Keratinocyte (primary cell): ENCODE results near the gene RPP38. TPM values are rescaled to one million over a fixed set of nuclear protein-coding genes. Genes with fewer than 3 reads are reported as not detected.
A peak's percentile ranks its signal among the peaks of the same experiment; 100 is the strongest.

Experiments
- DNase-seq: peaks from one replicate; pipeline ENCODE4 v3.0.0-alpha.2; 2011; ENCODE audit warnings: low read depth, missing footprints, low spot score
- FAIRE-seq: peaks from 2 replicates; lab custom pipeline; 2011; peaks lifted over from hg19 to GRCh38; lab: Jason Lieb, UNC
- H2AFZ ChIP-seq: 2 replicates; pipeline ENCODE4 v1.6.0; 2012; ENCODE audit warnings: low read length, control low read depth, inconsistent platforms; ENCODE audit not compliant: control insufficient read depth
- H3K27ac ChIP-seq: 2 replicates; pipeline ENCODE4 v1.5.1; 2011; ENCODE audit warnings: low read length; ENCODE audit not compliant: control insufficient read depth, insufficient read depth
- H3K27me3 ChIP-seq: 3 replicates; pipeline ENCODE4 v1.6.0; 2011; ENCODE audit warnings: low read length; ENCODE audit not compliant: control insufficient read depth, insufficient read depth; ENCODE audit errors: extremely low read depth
- H3K36me3 ChIP-seq, 2 experiments: 2 replicates in 1 of 2; 3 replicates in 1 of 2; pipeline ENCODE4 v1.5.1; 2011; ENCODE audit warnings: low read length in 2 of 2, mild to moderate bottlenecking in 1 of 2; ENCODE audit not compliant: control insufficient read depth in 2 of 2, insufficient read depth in 2 of 2; ENCODE audit errors: extremely low read depth in 1 of 2
- H3K4me1 ChIP-seq: 3 replicates; pipeline ENCODE4 v1.5.1; 2011; ENCODE audit warnings: low read length; ENCODE audit not compliant: control insufficient read depth, insufficient read depth; ENCODE audit errors: extremely low read depth
- H3K4me2 ChIP-seq: 3 replicates; pipeline ENCODE4 v1.6.0; 2011; ENCODE audit warnings: low read depth, low read length; ENCODE audit not compliant: control insufficient read depth, insufficient read depth; ENCODE audit errors: extremely low read depth
- H3K4me3 ChIP-seq, 3 experiments: fragments of 200-600 bp in 1 of 3; sonication (generic) in 1 of 3; 2 replicates in 2 of 3; 3 replicates in 1 of 3; pipeline ENCODE4 v1.5.1; 2011 to 2016; ENCODE audit warnings: low read length in 3 of 3, mild to moderate bottlenecking in 3 of 3, control low read depth in 2 of 3, inconsistent platforms in 1 of 3, low read depth in 1 of 3, mixed read lengths in 1 of 3, mixed run types in 1 of 3, moderate library complexity in 1 of 3; ENCODE audit not compliant: control insufficient read depth in 2 of 3, insufficient read depth in 2 of 3; ENCODE audit errors: extremely low read depth in 1 of 3
- H3K79me2 ChIP-seq: 2 replicates; pipeline ENCODE4 v1.6.0; 2012; ENCODE audit warnings: low read length; ENCODE audit not compliant: control insufficient read depth, insufficient read depth
- H3K9ac ChIP-seq: 3 replicates; pipeline ENCODE4 v1.6.0; 2011; ENCODE audit warnings: low read length; ENCODE audit not compliant: control insufficient read depth, insufficient read depth; ENCODE audit errors: extremely low read depth
- H3K9me1 ChIP-seq: 3 replicates; pipeline ENCODE4 v1.6.0; 2011; ENCODE audit warnings: low read length; ENCODE audit not compliant: control insufficient read depth, insufficient read depth; ENCODE audit errors: extremely low read depth
- H3K9me3 ChIP-seq: 2 replicates; pipeline ENCODE4 v1.5.1; 2012; ENCODE audit warnings: low read depth, low read length; ENCODE audit not compliant: control insufficient read depth
- H4K20me1 ChIP-seq: 3 replicates; pipeline ENCODE4 v1.6.0; 2011; ENCODE audit warnings: low read length; ENCODE audit not compliant: control insufficient read depth, insufficient read depth; ENCODE audit errors: extremely low read depth
- EZH2 ChIP-seq: IDR thresholded peaks from one replicate; pipeline ENCODE4 v1.6.1; 2012; ENCODE audit warnings: inconsistent platforms, mild to moderate bottlenecking, low read length, moderate library complexity
- dilution Hi-C: fragments of 300-500 bp; cut with MboI; formaldehyde crosslinking; loops from one replicate; pipeline ENCODE4 v1.7.0; 2020; ENCODE audit warnings: low sequenced_read_pairs; ENCODE audit not compliant: extremely low pct_ligation_motif_present
- polyA plus RNA-seq, 5 experiments: library from polyadenylated mRNA; depleted of rRNA in 3 of 5; stranded (reverse) in 3 of 5; stranded (forward) in 1 of 5; unstranded in 1 of 5; fragments of >200 nt; gene quantifications; 1 replicate in 1 of 5; 2 replicates in 3 of 5; 3 replicates in 1 of 5; pipeline versions ENCODE4 v1.2.1 to v1.2.3, GENCODE V29; 2011 to 2012; ENCODE audit warnings: missing spikeins in 2 of 5, low read depth in 1 of 5, low replicate concordance in 1 of 5
- TF ChIP-seq, protein P1 (sequence below), 3 experiments: IDR thresholded peaks in 1 of 3; conservative IDR thresholded peaks in 1 of 3; optimal IDR thresholded peaks in 1 of 3; 2 replicates in 2 of 3; 3 replicates in 1 of 3; pipeline versions ENCODE3 to v1.5.1; 2011; ENCODE audit warnings: low read length in 3 of 3, mild to moderate bottlenecking in 3 of 3, moderate library complexity in 2 of 3, control low read depth in 1 of 3, inconsistent platforms in 1 of 3; ENCODE audit not compliant: insufficient read depth in 2 of 3; ENCODE audit errors: extremely low read depth in 1 of 3

Gene RPP38
- polyA plus RNA-seq, 1 donor (not counting 4 experiments of a cell fraction or from before 2014, with no cell fraction given), result 32.4 TPM

DNA sequence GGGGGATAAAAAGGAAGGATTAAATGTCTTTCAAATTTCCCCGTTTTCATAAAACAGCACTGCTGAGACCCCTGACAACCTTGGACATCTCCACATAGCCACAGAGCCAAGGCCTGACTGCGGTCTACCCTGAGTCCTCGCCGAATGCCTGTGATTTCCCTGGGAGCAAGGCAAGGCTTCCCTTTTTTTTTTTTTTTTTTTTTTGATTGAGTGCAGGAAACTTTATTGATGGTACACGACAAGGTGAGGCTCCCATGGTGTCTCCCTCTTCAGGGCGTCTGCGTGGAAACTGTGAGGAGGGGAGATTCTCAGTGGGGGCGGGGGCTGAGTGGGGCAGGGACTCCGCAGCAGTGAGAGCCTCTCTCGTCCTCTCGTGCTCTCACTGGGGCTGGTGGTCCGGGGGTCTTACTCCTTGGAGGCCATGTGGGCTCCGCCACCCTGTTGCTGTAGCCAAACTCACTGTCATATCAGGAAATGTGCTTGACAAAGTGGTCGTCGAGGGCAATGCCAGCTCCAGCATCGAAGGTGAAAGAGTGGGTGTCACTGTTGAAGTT is 4.2 kb upstream of the RPP38 start:
- no peak for TF ChIP-seq EZH2
- TF ChIP-seq, protein P1, sequence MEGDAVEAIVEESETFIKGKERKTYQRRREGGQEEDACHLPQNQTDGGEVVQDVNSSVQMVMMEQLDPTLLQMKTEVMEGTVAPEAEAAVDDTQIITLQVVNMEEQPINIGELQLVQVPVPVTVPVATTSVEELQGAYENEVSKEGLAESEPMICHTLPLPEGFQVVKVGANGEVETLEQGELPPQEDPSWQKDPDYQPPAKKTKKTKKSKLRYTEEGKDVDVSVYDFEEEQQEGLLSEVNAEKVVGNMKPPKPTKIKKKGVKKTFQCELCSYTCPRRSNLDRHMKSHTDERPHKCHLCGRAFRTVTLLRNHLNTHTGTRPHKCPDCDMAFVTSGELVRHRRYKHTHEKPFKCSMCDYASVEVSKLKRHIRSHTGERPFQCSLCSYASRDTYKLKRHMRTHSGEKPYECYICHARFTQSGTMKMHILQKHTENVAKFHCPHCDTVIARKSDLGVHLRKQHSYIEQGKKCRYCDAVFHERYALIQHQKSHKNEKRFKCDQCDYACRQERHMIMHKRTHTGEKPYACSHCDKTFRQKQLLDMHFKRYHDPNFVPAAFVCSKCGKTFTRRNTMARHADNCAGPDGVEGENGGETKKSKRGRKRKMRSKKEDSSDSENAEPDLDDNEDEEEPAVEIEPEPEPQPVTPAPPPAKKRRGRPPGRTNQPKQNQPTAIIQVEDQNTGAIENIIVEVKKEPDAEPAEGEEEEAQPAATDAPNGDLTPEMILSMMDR (optimal IDR thresholded peaks at IDR 0.05 in 1 of 3, IDR thresholded peaks at IDR 0.05 in 1 of 3, conservative IDR thresholded peaks at IDR 0.05 in 1 of 3; ENCODE audit: extremely low read depth in 1 of 3, insufficient read depth in 2 of 3, low read length in 3 of 3), result no peak
- no peaks in the 10 kb centered on the region for H3K9me3 ChIP-seq
- no peak overlapping the region for H3K4me2 ChIP-seq
- FAIRE-seq (no peak), DNase-seq (no peak)
- no peak overlapping the region for H2AFZ ChIP-seq
- H3K27me3 ChIP-seq, result no peaks in the 10 kb centered on the region
- H3K9me1 ChIP-seq, result no peaks in the 10 kb centered on the region
- dilution Hi-C loops, result no loop called here
- H4K20me1 ChIP-seq, result no peaks in the 10 kb centered on the region
- peaks cover 6% of the 10 kb centered on the region for H3K79me2 ChIP-seq
- H3K4me1 ChIP-seq, result peaks cover 6% of the 10 kb centered on the region
- no peak overlapping the region for H3K4me3 ChIP-seq
- no peak overlapping the region for H3K9ac ChIP-seq
- H3K27ac ChIP-seq, result no peak overlapping the region
- no peaks in the 10 kb centered on the region for H3K36me3 ChIP-seq

GRCh38 chr10:15096661-15097010 is 519 bp upstream of the RPP38 start:
- Histone ChIP-seq H3K4me3 (peak overlapping the region; percentile 78 to 99 (median 93)), H3K79me2 (peaks cover 43% of the 10 kb centered on the region), H3K27ac (peak overlapping the region; percentile 91), H2AFZ (peak overlapping the region; percentile 97), H3K36me3 (peaks cover 6 to 8% of the 10 kb centered on the region in 2 experiments), H4K20me1 (no peaks in the 10 kb centered on the region), H3K9ac (peak overlapping the region; percentile 97), H3K4me1 (peaks cover 13% of the 10 kb centered on the region), H3K9me3 (no peaks in the 10 kb centered on the region), H3K4me2 (peak overlapping the region; percentile 100), H3K9me1 (no peaks in the 10 kb centered on the region), H3K27me3 (no peaks in the 10 kb centered on the region)
- no peak for FAIRE-seq
- no peak for DNase-seq
- TF ChIP-seq, protein P1 (optimal IDR thresholded peaks at IDR 0.05 in 1 of 3, IDR thresholded peaks at IDR 0.05 in 1 of 3, conservative IDR thresholded peaks at IDR 0.05 in 1 of 3; ENCODE audit: extremely low read depth in 1 of 3, insufficient read depth in 2 of 3, low read length in 3 of 3), result no peak
- no peak for TF ChIP-seq EZH2
- dilution Hi-C loops, result no loop called here
